Measurements from ENCODE around the gene BOK.
"Not testable (repeated sequence)": the region's sequence is repeated elsewhere in the genome, so short reads cannot be mapped to it uniquely, and the experiment has no call there.

Gene BOK

DNA sequence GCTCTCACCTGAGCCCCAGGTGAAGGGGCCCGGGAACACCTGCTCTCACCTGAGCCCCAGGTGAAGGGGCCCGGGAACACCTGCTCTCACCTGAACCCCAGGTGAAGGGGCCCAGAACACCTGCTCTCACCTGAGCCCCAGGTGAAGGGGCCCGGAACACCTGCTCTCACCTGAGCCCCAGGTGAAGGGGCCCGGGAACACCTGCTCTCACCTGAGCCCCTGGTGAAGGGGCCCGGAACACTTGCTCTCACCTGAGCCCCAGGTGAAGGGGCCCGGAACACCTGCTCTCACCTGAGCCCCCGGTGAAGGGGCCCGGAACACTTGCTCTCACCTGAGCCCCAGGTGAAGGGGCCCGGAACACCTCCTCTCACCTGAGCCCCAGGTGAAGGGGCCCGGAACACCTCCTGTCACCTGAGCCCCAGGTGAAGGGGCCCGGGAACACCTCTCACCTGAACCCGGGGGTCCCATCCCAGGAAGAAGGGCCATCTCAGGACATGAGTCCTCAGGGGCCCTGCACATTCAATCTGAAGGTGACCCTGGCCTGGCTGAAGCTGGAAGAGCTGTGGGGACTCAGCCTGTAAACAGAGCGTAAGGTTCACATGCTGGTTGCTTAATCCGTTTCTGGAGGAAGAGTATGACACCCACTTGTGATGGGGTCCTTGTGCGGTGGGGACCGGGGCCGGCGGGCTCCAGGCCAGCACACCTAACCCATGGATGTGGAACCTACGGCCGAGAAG is 14.5 kb downstream of the BOK start:
- not testable (repeated sequence) for DNase-seq (ENCODE audit: low read depth)

- no peak for DNase-seq (ENCODE audit: low read depth)
Measured at GRCh38 chr2:241573741-241574140, 15.2 kb downstream of the BOK start.

DNA sequence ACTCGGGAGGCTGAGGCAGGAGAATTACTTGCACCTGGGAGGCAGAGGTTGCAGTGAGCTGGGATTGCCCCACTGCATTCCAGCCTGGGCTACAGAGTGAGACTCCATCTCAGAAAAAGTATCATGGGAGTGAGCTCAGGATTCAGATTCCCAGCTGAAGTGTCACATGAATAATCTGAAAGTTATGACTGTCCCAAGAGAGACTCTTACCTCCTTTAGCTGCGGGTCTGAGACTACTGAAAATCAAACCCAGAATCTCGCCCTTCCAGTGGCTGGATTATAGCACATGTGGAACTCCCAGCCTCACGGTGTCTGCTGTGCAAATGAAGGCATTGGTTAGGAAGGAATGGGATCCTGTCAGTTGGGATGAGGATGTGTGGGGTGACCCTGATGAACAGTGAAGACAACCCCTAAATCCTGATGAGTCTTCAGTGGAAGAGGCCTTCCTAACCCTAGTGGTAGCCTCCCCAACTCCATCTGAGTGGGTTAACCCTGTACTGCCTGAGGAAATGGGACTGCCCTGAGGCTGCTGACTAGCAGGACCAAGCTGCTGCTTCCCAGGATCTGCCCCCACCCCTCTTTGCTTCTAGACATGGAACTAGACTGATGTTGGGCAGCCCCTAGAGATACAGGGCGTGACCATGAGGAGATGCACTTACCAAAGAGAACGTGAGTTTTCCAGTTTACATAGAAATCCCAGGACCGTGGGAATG is 16.5 kb downstream of the BOK start:
- no peak for DNase-seq (ENCODE audit: low read depth)

DNA sequence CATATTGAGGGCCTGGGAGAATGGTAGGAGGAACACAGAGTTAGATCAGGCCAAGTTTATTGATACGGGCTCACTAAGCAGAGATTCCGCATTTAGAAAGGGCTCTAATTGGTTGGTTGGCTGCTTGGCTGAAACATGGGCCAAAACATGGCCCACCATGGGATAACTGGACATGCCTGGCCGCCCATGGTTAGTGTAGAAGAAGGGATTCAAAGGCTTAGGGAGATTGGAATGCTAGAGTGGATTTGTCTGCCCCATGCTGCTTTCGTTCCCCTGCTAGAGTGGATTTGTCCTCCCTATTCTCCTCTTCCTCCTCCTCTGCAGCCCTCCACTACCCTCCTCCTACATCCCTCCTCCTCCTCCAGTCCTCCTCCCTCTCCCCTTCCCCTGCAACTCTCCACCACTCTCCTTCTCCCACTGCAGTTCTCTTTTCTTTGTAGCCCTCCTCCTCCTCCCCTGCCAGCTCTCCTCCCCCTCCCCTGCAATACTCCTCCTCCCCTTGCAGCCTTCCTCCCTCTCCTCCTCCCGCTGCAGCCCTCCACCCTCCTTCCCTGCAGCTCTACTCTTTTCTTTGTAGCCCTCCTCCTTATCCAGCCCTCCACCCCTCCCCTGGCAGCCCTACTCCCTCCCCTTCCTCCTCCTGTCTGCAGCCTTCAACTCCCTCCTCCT is 17.2 kb downstream of the BOK start:
- no peak for DNase-seq (ENCODE audit: low read depth)

- DNase-seq (ENCODE audit: low read depth) = no peak
Measured at GRCh38 chr2:241576293-241576654, 17.7 kb downstream of the BOK start.

DNA sequence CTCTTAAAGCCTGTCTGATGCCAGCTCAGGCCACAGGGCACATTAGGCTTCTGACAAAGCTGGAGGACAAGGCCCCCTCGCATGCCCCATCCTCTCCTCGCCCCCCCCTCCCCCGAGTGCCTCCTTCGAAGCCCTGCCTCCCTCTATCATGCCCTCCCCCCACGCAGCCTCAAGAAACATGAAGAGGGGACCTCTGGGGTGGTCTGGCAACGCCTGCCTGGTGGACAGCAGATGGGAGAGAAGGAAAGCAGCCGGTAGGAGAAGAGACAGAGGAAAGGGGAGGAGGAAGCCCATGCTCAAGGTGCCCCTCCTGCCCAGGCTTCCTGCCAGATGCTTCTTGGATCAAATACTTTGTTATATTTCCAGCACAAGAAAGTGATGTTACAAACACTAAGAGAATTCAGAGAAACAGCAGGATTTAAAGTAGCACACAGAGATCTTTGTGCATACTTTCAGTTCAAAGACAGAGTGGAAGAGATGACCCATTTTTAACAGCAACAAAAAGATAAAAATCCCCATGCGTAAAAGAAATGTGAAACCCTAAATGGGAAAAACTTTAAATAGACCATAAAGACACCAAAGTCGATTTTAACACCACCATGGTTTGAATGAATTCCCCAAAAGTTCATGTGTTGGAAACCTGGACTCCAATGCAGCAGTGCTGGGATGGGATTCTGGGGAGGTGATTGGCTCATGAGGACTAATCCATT is 19.0 kb downstream of the BOK start:
- no peak for DNase-seq (ENCODE audit: low read depth)

DNA sequence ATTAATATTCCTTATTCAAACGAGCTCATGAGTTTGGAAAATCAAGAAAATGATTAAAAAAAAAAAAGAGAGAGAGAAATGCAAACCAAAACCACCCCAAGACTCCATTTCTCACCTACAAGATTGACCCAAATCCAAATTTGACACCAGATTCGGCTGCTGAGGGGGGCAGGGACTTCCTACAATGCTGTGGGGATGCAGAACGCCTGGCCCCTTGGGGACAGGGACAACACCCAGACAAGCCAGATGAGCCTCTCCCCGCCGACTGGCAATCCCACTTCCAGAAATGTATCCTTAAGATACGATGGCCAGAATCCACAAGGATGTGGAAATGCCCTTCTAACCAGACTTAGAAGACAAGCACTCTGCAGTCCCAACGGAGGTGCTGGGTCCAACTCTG is 20.7 kb downstream of the BOK start:
- DNase-seq (ENCODE audit: low read depth) = no peak

DNA sequence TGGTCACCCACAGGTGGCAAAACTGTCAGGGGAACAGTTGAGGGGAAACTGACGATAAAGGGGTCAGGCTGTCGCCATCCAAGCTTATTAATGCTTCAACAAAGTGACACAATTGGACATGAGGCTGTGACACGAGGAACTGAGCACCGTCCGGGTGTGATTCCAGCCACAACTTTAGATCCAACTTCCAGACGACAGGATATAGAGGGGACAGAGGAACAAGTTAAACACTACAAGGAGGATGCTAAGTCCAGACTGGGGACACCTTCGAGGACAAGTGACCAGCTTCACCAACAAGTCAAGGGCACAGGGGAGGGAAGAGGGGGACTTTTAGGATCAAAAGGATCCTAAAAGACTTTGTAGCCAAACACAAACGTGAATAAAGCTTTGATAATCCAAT is 23.8 kb downstream of the BOK start:
- DNase-seq (ENCODE audit: low read depth) = no peak

DNA sequence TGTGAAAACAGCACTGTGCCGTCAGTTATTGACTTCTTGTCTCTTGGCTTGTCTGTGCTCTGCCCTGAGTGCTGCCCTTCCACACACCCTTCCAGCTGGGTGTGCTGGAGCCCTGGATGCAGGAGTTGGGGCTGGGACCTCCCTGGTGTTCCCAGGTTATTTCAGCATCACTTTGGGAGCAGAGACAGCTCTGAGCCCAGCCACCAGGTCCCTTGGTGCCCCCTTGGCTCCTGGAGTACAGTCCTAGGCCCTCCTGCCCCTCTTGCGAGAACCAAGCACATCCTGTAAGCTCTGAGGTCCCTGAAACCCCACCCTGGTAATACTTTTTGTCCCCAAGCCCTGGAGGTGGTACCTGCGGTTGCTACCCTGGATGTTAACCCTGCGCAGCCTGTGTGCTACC is 24.3 kb downstream of the BOK start:
- no peak for DNase-seq (ENCODE audit: low read depth)

- DNase-seq (ENCODE audit: low read depth) = no peak
Measured at GRCh38 chr2:241584436-241584835, 25.9 kb downstream of the BOK start.

GRCh38 chr2:241586564-241587264 is 28.2 kb downstream of the BOK start:
- no peak for DNase-seq (ENCODE audit: low read depth)

DNA sequence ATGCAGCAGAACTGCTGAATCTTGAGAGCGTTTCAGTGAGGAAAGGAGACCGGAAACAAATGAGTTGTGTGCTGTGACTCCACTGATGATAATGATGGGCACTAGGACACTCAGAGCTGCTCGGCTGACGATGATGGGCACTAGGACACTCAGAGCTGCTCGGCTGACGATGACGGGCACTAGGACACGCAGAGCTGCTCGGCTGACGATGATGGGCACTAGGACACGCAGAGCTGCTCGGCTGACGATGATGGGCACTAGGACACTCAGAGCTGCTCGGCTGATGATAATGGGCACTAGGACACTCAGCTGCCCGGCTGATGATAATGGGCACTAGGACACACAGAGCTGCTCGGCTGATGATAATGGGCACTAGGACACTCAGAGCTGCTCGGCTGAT is 31.3 kb downstream of the BOK start:
- DNase-seq (ENCODE audit: low read depth) = not testable (repeated sequence)

GRCh38 chr2:241590496-241591455 is 32.2 kb downstream of the BOK start:
- not testable (repeated sequence) for DNase-seq (ENCODE audit: low read depth)

- no peak for DNase-seq (ENCODE audit: low read depth)
Measured at GRCh38 chr2:241592126-241592845, 33.7 kb downstream of the BOK start.

DNA sequence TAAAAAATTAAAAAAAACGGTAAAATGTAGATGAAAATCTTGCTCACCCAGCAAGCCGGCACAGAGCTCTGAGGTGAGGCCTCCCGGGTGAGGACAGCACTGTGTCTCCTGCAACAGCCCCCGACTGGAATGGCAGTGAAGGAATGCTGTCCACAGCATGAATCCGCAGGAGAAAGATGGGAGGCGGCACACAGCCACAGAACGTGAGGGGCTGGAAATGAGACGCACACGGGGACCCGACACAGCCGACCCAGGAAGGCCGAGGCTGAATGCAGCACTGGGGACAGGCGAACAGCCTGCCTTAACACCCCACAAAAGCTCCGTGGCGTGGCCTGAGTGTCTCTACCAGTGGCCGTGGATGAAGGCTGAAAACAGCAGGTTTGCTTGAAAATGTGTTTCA is 34.7 kb downstream of the BOK start:
- no peak for DNase-seq (ENCODE audit: low read depth)

GRCh38 chr2:241595600-241596140 is 37.1 kb downstream of the BOK start:
- DNase-seq (ENCODE audit: low read depth) = no peak

DNA sequence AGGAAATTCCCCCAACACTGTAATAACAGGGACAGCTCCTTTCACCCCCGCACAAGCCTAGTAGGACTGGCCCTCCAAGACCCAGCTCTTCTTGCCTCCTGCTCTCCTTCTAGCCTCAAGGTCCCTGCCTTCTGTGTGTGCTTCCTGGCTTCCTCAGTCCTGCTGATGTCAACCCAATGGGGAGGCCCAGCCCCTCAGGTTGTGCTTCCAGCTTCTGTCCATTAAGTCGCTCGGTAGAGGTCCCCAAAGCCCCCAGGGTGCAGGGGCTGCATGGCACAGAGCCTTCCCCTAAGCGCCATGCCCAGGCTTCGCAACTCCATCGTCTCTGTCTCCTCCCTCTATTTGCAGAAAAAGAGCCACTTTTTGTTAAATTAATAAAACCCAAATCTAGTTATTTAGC is 39.0 kb downstream of the BOK start:
- DNase-seq (ENCODE audit: low read depth) = no peak

- DNase-seq (ENCODE audit: low read depth) = no peak
Measured at GRCh38 chr2:241598061-241598460, 39.5 kb downstream of the BOK start.

DNA sequence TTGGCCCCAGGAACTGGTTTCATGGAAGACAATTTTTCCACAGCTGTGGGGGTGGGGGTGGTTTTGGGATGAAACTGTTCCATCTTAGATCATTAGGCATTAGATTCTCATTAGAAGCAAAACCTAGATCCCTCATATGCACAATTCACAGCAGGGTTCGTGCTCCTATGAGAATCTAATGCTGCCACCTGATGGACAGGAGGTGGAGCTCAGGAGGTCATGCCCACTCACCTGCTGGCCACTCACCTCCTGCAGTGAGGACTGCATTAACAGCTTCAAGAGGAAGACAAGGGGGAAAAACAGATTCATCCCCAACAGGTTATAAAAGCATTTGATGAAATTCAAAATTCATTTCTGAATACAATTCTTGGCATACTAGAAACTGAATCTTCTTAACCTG is 39.9 kb downstream of the BOK start:
- DNase-seq (ENCODE audit: low read depth) = no peak

DNA sequence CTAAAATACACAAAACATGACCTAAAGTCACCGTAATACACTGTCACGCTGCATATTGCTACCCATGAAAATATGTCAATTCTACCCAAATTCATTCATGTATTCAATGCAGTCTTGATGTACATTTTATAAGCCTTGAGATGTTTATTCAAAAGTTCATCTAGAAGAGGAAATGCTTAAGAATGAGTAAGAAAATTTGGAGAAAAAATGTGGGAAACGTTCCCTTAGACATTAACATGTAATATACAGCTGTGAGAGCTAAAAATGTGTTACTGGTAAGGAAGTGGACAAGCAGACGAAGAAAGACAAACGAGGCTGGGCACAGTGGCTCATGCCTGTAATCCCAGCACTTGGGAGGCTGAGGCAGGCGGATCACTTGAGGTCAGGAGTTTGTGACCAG is 41.1 kb downstream of the BOK start:
- DNase-seq (ENCODE audit: low read depth) = no peak

Measured in stimulated activated CD8-positive, alpha-beta memory T cell treated with anti-CD3 and anti-CD28 coated beads, Interleukin-12 subunit alpha, Interleukin-12 subunit beta, amount 100 ng/mL, for 4 hours (primary cell).